Measurements from ENCODE around the gene CEP41. TPM values are rescaled to one million over a fixed set of nuclear protein-coding genes. Genes with fewer than 3 reads are reported as not detected.
A peak's percentile ranks its signal among the peaks of the same experiment; 100 is the strongest.

Gene CEP41
- total RNA-seq, 2 donors from 2014 or later, result 6.9 to 8.3 TPM

GRCh38 chr7:130383187-130383980 is 57.4 kb downstream of the CEP41 start:
- no peaks in the 10 kb centered on the region for H3K27me3 ChIP-seq
- intact Hi-C loops (cut with DNase I), result loop anchor here (10.0 kb wide), 1 partner anchor 109 kb away; no protein-coding TSS in a partner anchor
- peak overlapping the region in 1 of 2 donors; percentile 58 for H3K4me3 ChIP-seq
- DNase-seq, result peak in 3 of 4 donors; percentile 42 to 60 (median 52)
- H3K36me3 ChIP-seq (replicated peaks in 1 of 2; ENCODE audit: insufficient read depth in 1 of 2, low read depth in 2 of 2), result no peaks in the 10 kb centered on the region
- no peak for ATAC-seq
- TF ChIP-seq CTCF (IDR thresholded peaks at IDR 0.05) (no peak), POLR2A (IDR thresholded peaks at IDR 0.05) (peak; percentile 22 to 35 (median 25))
- H3K4me1 ChIP-seq, result peaks cover 84% of the 10 kb centered on the region
- 48% methylated on average over 15 to 18 of the region's 18 CpGs for WGBS, 2 donors
- peak overlapping the region; percentile 96 to 99 (median 98) for H3K27ac ChIP-seq
- no peaks in the 10 kb centered on the region for H3K9me3 ChIP-seq

GRCh38 chr7:130381468-130382312 is 59.1 kb downstream of the CEP41 start:
- no peaks in the 10 kb centered on the region for H3K36me3 ChIP-seq (replicated peaks in 1 of 2; ENCODE audit: insufficient read depth in 1 of 2, low read depth in 2 of 2)
- ATAC-seq (peak; percentile 27), DNase-seq (peak; percentile 85 to 90 (median 88))
- TF ChIP-seq POLR2A (IDR thresholded peaks at IDR 0.05) (peak; percentile 60 to 86 (median 80)), CTCF (IDR thresholded peaks at IDR 0.05) (peak; percentile 49 to 89 (median 80))
- H3K9me3 ChIP-seq, result no peaks in the 10 kb centered on the region
- intact Hi-C loops (cut with DNase I), result loop anchor here (10.0 kb wide), 1 partner anchor 107 kb away; no protein-coding TSS in a partner anchor
- H3K27me3 ChIP-seq, result no peaks in the 10 kb centered on the region
- H3K4me3 ChIP-seq, result peak overlapping the region in 1 of 2 donors; percentile 65
- peaks cover 95% of the 10 kb centered on the region for H3K4me1 ChIP-seq
- WGBS, 2 donors, result 45 to 68% methylated on average over 31 to 40 of the region's 41 CpGs
- peak overlapping the region; percentile 96 to 99 (median 98) for H3K27ac ChIP-seq

DNA sequence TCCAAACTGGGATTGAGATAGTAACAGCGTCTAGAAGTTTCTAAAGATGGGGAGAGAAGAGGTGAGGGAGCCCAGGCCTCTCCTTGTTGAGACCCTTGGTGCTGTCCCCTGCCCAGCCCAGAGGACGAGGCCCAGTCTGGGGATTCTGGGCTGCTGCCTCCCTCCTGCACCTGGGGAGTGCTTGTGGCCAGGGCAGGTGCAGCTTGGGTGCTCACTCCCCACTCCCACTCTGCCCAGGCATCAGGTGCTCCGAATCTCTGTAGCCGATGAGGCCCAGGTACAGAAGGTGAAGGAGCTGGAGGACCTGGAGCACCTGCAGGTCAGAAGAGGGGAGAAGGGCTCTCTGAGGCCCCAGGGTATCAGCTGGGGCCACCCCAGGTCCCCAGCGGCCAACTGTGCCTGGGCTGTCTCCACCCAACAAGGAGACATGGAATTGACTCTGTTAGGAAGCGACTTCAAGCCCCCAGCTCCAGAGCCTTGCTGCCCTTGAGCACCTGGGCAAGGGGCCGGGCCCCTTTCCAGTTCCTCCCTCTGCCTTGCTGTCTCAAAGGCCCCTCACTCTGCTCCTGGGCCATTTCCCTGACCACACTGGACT is 59.9 kb downstream of the CEP41 start:
- TF ChIP-seq CTCF (IDR thresholded peaks at IDR 0.05) (no peak), POLR2A (IDR thresholded peaks at IDR 0.05) (no peak)
- Histone ChIP-seq H3K4me3 (peak overlapping the region in 1 of 2 donors; percentile 65), H3K36me3 (replicated peaks in 1 of 2; ENCODE audit: insufficient read depth in 1 of 2, low read depth in 2 of 2) (no peaks in the 10 kb centered on the region), H3K27ac (peak overlapping the region; percentile 96 to 99 (median 98)), H3K9me3 (no peaks in the 10 kb centered on the region), H3K4me1 (peaks cover 88% of the 10 kb centered on the region), H3K27me3 (no peaks in the 10 kb centered on the region)
- 30 to 40% methylated on average over 7 of the region's 7 CpGs for WGBS, 2 donors
- ATAC-seq, result peak; percentile 2
- peak; percentile 37 to 51 (median 46) for DNase-seq
- intact Hi-C loops (cut with DNase I), result loop anchor here (10.0 kb wide), 1 partner anchor 106 kb away; no protein-coding TSS in a partner anchor

DNA sequence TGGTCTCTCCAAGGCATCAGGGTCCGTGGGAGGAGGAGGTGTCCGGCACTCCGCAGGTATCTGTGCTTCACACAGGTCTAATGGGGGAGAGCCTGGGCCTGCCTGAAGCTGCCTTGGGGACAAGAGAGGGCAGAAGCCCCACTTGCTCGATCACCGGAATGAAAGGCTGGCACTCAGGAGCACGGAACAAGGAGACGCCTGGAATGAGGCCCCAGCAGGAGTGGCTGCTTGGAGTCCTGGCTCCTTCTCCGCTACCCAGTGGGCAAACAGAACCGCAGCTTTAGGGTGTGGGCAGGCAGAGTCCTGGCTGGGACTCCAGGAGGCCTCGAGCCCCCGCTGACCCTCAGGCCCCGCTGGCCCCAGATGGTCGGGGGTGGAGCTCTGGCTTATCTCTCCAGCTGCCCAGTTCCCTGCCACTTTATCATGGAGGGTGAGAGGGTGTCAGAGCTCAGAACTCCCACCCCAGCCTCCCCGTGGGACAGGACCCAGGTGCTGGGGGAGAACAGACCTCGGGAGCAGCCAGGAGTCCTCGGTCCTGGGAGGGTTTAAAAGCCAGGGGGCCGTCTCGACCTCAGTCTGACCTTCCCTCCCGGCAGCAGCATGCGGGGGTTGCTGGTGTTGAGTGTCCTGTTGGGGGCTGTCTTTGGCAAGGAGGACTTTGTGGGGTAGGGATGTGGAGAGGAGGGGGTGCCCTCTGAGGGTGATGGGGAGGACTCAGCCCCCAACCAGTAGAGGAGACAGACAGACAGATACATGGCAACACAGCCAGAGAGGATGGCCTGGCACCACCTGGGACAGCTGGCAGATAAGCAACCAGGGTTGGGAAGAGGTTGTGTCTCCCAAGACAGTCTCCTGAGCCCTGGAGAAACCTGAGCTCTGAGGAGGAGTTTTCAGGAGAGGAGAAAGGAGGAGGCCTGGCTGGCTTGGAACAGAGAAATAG is 60.6 kb downstream of the CEP41 start, which contains the start of gene CPA1:
CPA1 (plus strand) TSS at position 574 of the 940 bp plus-strand sequence; CDS start at position 601, 27 bp downstream.
- ATAC-seq (peak; percentile 78), DNase-seq (peak; percentile 95 to 97 (median 96))
- TF ChIP-seq CTCF (IDR thresholded peaks at IDR 0.05), result peak in 3 of 7 experiments; percentile 6 to 18 (median 13)
- peak; percentile 95 to 98 (median 98) for TF ChIP-seq POLR2A (IDR thresholded peaks at IDR 0.05)
- Histone ChIP-seq H3K4me3 (peak within 1 kb of the TSS in 1 of 2 donors; percentile 65), H3K4me1 (peaks cover 80% of the 10 kb centered on the region), H3K27ac (peak within 1 kb of the TSS; percentile 96 to 99 (median 98)), H3K27me3 (no peaks in the 10 kb centered on the region), H3K36me3 (replicated peaks in 1 of 2; ENCODE audit: insufficient read depth in 1 of 2, low read depth in 2 of 2) (no peaks in the 10 kb centered on the region), H3K9me3 (no peaks in the 10 kb centered on the region)
- WGBS, 2 donors, result 16 to 24% methylated on average over 12 to 19 of the region's 20 CpGs
- intact Hi-C loops (cut with DNase I), result loop anchor here (10.0 kb wide), 1 partner anchor 105 kb away; no protein-coding TSS in a partner anchor

All from body of pancreas (tissue), 4 donors.